Fibroblast of skin of left quadriceps (primary cell): ENCODE measurements around the gene SCN5A.

Experiments used
- DNase-seq, 2 experiments: peaks; one replicate each; pipeline ENCODE4 v3.0.0-alpha.2; 2013; ENCODE audit warnings: low read depth in 2 of 2

The SCN5A gene

DNA sequence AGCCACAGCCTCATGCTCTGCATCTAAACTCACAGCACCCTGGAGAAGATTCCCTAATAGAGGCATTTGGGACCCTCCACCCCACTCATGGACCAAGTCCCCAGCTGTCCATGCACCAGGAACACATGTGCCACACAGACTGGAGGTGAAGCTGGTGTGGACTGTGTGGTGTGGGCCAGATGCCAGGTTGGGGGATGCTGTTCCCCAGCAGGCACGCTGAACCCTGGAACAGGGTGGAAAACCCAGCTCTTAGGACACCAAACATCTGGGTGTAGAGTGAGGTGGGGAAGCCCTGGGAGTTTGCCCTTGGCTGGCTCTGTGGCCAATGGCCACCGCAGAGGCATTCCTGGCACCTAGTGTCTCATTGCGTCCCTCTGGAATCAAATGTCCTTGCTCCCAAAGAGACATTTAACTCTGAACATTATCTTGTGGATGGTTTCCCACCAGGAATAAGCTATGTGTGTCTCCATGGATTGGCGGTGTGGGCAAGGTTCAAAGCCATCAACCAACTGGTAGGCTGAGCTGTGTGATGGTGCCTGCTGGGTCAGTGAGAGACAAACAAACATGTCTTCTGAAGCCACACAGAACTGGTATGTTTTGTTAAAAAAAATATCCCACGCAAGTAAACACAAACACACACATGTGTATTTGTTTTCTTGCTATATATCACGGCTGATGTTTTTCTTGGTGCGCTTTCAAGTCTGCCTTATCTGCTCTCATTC is 88.3 kb downstream of the SCN5A start:
- DNase-seq, result no peak

- no peak for DNase-seq
These were observed 89.2 kb downstream of the SCN5A start for GRCh38 chr3:38560284-38560683.

DNA sequence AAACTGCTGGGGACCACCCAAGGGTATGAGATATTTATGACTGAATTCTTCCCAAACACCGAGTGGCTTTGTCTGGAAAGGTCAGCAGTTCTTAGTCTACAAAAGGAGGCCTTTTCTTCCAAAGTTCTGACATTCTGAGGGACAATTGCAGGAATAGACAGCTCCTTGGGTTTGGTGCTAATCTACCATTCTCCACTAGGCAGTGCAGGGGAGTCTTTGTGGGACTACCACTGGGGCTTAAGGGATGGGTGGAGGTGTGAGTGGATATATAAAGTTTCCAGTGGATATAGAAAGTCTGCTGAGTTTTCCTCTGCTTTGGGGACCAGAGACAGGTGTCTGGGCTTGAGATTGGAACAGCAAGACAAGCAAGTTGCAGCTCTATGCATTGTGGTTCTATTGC is 90.6 kb downstream of the SCN5A start:
- no peak for DNase-seq

- no peak for DNase-seq
These were observed 92.7 kb downstream of the SCN5A start for GRCh38 chr3:38556640-38557358.

DNA sequence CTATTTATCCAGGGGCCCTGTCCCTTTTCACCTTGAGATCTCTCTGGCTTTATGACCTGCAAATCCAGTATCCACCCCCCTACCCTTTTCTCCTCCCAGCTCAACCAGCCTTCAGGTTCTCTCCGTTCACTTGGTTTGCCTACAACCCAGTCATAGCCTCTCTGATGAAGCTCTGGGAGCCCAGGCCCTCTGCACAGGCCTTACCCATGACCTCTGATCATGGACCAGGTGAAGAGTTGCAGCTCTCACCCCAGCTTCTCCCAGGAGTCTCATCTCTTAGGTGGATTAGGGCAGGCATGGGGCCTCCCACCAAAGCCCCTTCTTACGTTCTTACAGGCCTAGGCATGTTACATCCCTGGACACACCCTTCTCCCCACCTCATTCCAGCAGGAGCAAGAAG is 93.6 kb downstream of the SCN5A start:
- DNase-seq, result no peak

DNA sequence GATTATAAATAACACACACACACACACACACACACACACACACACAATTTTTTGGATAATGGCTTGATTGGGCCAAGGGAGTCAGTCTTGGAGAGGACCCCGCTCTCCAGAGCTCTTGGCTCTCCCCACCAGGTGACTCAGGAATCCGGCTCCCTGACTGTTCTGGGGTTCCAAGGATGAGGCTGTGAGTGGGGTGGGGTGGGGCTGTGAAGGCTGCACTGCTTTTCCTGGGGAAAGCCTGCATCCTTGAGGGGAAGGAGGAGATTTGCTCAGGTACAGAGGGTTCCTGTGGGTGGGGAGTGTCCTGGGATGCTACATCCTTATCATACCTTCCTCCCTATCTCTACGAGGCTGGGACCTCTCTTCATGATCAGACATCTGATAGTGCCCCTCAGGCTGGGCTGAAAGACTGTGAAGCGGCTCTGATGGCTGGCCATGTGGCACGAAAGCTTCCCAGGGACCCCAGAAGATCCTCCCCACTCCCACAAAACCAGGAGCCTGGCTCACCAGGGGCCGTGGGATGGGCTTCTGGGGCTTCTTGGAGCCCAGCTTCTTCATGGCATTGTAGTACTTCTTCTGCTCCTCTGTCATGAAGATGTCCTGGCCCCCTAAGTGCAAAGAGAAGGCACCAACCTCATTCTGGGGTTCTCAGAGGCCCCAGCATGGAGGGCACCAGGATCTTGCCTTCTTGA is 94.2 kb downstream of the SCN5A start:
- DNase-seq, result no peak

- no peak for DNase-seq
These were observed 95.2 kb downstream of the SCN5A start for GRCh38 chr3:38554127-38554827.

- no peak for DNase-seq
These were observed 96.4 kb downstream of the SCN5A start for GRCh38 chr3:38553071-38553470.

- DNase-seq, result no peak
These were observed 97.1 kb downstream of the SCN5A start for GRCh38 chr3:38552364-38552763.

DNA sequence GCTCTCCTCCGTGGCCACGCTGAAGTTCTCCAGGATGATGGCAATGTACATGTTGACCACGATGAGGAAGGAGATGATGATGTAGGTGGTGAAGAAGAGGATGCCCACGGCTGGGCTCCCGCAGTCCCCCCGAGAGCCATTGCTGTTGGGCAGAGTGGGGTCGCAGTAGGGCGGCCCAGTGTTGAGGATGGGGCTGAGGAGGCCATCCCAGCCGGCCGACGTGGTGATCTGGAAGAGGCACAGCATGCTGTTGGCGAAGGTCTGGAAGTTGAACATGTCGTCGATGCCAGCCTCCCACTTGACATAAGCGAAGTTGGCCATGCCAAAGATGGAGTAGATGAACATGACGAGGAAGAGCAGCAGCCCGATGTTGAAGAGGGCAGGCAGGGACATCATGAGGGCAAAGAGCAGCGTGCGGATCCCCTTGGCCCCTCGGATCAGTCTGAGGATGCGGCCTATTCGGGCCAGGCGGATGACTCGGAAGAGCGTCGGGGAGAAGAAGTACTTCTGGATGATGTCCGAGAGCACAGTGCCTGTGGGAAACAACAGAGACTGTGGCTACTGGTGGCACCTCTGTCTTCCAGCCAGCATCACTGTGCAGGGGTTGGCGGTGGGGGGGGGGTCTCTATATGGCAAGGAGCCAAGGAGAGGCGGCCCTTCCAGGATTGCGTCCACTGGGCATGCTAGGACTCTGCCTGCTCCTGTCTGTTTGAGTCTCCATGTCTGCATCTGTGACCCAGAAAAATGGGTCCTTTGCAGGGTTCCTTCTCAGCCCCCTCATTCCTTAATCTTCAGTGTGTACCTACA is 98.3 kb downstream of the SCN5A start:
- no peak for DNase-seq

- DNase-seq, result no peak
These were observed 99.3 kb downstream of the SCN5A start for GRCh38 chr3:38549957-38550840.

- DNase-seq, result no peak
These were observed 100.0 kb downstream of the SCN5A start for GRCh38 chr3:38549486-38549885.

DNA sequence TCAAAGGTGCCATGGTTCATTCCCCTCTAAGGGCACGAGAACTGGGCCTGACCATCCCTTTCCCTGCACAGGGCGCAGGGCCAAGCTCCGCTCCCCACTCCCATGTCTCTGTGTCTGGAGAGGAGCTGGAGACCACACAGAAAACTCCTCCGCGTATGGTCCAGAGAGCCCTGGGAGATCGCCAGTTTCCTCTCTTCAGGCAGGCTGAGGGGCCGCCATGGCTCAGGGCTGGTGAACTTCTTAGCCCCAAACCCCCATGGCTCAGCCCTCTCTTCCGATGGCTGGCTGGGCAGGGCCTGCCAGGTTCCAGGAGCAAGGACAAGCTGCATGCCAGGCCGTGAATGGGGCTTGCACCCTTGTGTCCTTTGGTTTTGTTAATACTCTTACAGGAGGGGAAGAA is 100.4 kb downstream of the SCN5A start:
- no peak for DNase-seq

DNA sequence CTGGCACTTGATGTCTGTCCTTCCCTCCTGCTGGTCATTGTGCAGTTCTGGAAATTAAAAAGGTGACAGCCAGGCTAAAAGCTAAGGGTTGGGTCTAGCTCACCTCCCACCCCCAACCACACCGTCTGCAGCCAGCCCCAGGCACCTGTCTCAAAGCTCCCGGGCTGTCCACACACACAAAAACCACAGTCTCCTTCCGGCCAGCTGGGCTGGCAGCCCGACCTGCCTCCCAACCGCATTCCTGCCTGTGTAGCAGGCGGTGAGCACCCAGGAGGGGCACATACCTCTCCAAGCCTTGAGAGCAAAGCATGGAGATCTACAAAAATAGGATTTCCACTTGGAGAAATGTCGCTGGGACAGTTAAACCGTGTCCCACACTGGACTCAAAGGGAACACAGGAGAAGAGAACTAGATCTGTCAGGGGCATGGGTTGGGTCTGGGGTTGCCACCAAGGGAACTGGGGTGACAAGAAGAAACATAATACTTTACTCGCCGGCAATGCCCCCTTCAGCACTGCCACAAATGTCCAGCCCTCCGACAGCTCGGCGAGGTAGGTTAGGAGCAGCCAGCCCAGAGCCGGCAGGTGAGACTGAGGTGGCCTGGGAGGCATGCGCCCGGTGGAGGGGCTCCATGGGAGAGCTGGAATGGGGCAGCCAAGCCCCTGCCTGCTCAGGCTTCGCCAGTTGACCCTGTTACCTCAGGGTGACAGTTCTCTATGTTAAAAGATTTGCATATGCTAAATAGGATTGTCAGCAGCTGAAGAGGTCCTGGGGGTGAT is 101.1 kb downstream of the SCN5A start:
- DNase-seq, result no peak

DNA sequence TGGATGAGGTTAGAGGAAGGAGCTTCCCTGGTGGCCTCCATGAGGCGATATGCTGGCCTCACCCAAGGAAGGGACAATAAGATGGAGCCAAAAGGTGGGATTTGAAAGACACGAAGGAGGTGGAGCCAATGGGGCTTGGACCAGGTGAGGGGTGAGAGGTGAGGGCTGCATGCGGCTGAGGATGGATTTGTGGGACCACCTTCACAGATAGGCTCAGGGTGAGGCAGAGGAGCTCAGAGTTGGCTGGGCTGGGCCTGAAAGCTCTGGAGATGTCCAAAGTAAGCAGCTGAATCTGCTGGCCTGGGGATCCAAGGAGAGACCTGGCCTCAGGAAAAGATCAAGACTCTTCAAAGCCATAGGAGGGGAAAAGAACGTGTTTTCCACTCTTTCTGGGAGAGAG is 103.5 kb downstream of the SCN5A start:
- DNase-seq, result no peak

DNA sequence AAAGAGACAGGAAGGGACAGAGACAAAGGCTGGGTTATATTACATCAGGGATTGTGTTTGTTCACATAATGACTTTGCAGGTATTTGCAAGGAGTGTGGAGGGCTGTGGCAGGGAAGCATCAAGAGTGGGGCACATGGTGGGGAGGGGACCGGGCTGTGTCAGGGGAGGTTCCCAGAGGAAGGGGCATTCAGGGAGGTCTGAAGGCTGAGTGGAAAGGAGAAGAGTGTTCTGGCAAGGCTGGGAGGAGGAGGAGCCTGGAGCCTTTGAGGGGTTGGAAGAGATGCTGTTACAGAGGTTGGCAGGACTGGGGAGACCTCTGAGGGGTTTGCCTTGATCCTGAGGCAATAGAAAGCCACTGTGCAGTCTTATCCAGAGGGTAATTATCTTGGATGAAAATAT is 103.9 kb downstream of the SCN5A start:
- no peak for DNase-seq

DNA sequence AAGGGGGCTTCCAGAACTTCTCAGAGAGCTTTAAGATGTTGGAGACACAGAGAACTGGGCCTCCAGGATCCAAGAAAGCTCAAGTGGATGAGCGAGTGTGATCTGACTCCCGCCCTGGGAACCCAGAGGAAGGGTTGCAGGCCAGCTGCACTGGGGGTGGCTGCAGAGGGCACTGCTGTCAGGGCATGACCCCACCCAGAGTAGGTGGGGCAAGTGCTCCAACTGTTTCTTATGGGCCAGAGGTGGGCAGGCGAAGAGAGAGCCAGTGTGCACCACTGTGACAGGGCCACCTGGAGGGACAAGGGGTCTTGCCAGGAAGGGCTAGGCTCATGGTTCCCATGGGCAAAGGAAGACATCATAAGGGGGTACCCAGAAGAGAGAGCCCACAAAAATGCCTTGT is 104.6 kb downstream of the SCN5A start:
- DNase-seq, result no peak

DNA sequence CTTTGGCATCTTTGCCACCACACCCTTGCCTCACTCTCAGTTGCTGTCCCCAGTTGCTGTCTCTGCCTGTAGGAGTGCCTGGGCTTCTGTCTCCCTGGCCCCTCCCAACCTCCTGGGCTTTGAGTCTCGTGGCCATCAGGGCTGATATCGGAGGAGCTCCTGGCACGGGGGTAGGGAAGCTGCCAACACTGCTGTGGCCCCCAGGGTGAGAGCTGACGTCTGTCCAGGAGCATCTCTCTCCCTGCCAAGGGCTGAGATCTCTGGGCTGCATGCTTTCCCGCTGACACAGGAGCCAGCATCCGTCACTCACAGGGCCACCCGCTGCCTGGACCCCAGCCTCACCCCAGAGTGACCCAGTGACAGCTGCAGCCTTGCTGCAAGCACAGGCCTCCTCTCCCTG is 105.9 kb downstream of the SCN5A start:
- no peak for DNase-seq

GRCh38 chr3:38542401-38543298 is 106.8 kb downstream of the SCN5A start:
- no peak for DNase-seq
